ENCODE measurements around the gene AGBL5. TPM values are rescaled to one million over a fixed set of nuclear protein-coding genes. Genes with fewer than 3 reads are reported as not detected.
"Not testable (repeated sequence)": the region's sequence is repeated elsewhere in the genome, so short reads cannot be mapped to it uniquely, and the experiment has no call there.

The AGBL5 gene
- total RNA-seq, 4 donors from 2014 or later = 6.8 to 14.4 (median 10.3) TPM

- peak; percentile 5 for ATAC-seq (ENCODE audit: low FRiP score)
- TF ChIP-seq CTCF (IDR thresholded peaks at IDR 0.05) = no peak
- no peak for DNase-seq (ENCODE audit: low spot score)
Measured at GRCh38 chr2:27070653-27071276, 19.3 kb downstream of the AGBL5 start.

GRCh38 chr2:27071277-27071989, 20.0 kb downstream of the AGBL5 start, which contains the start of gene OST4:
OST4 (minus strand) TSS chr2:27071654.
- ATAC-seq (ENCODE audit: low FRiP score) = peak; percentile 96
- peak; percentile 74 for DNase-seq (ENCODE audit: low spot score)
- TF ChIP-seq CTCF (IDR thresholded peaks at IDR 0.05) = no peak

- ATAC-seq (ENCODE audit: low FRiP score) (peak; percentile 47), DNase-seq (ENCODE audit: low spot score) (no peak)
- no peak for TF ChIP-seq CTCF (IDR thresholded peaks at IDR 0.05)
Measured at GRCh38 chr2:27071990-27072830, 20.7 kb downstream of the AGBL5 start.

- no peak for DNase-seq (ENCODE audit: low spot score)
- TF ChIP-seq CTCF (IDR thresholded peaks at IDR 0.05) = no peak
- ATAC-seq (ENCODE audit: low FRiP score) = no peak
Measured at GRCh38 chr2:27072920-27073319, 21.5 kb downstream of the AGBL5 start.

- TF ChIP-seq CTCF (IDR thresholded peaks at IDR 0.05) = no peak
- DNase-seq (ENCODE audit: low spot score) (no peak), ATAC-seq (ENCODE audit: low FRiP score) (no peak)
Measured at GRCh38 chr2:27073782-27074181, 22.3 kb downstream of the AGBL5 start.

- no peak for ATAC-seq (ENCODE audit: low FRiP score)
- no peak for TF ChIP-seq CTCF (IDR thresholded peaks at IDR 0.05)
- no peak for DNase-seq (ENCODE audit: low spot score)
Measured at GRCh38 chr2:27074738-27075565, 23.5 kb downstream of the AGBL5 start.

- not testable (repeated sequence) for DNase-seq (ENCODE audit: low spot score); ATAC-seq (ENCODE audit: low FRiP score)
Measured at GRCh38 chr2:27075566-27075871, 24.1 kb downstream of the AGBL5 start.

Measured in omental fat pad (tissue), 4 donors.